Measurements from ENCODE around the gene TRAPPC5. TPM values are rescaled to one million over a fixed set of nuclear protein-coding genes. Genes with fewer than 3 reads are reported as not detected.

Gene TRAPPC5
- total RNA-seq, 5 donors from 2014 or later (not counting 1 experiment from before 2014, with no cell fraction given) = 39.2 to 75.3 (median 69.4) TPM

DNA sequence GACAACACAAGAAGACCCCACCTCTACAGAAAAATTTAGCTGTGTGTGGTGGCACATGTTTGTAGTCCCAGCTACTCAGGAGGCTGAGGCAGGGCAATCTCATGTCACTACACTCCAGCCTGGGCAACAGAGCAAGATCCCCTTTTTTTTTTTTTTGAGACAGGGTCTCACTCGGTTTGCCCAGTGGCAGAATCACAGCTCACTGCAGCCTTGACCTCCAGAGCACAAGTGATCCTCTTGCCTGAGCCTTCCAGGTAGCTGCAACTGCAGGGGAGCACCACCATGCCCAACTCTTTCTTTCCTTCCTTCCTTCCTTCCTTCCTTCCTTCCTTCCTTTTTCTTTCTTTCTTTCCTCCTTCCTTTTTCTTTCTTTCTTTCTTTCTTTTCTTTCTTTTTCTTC is 55.5 kb downstream of the TRAPPC5 start:
- H3K9me3 Mint-ChIP-seq = no peaks in the 10 kb centered on the region
- WGBS (ENCODE audit: insufficient coverage) = no CpG with 5 or more reads among the region's 1 CpG

DNA sequence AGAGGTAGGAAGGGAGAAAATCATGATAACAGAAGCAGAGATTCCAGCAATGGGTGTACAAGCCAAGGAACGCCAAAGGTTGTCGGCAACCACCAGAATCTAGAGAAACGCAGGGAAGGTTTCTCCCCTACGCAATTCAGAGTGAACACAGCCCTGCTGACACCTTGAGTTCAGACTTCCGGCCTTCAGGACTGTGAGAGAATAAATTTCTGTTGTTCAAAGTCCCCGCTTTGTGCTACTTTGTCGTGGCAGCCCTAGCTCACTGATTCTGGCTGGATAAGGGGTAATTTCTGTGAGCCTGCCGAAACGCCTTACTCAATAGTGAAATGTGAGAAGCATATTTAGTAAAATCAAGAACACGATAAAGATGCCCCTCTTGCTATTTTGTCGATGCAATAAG is 56.6 kb downstream of the TRAPPC5 start:
- Histone ChIP-seq H3K27ac (ENCODE audit: low read length) (no peak overlapping the region), H3K9me3 (no peaks in the 10 kb centered on the region), H3K4me3 (ENCODE audit: control insufficient read depth in 1 of 2, extremely low read depth in 1 of 2, low read length in 1 of 2) (no peak overlapping the region), H3K36me3 (ENCODE audit: control insufficient read depth in 2 of 2, extremely low read depth in 1 of 2, insufficient read depth in 1 of 2, low read length in 1 of 2) (no peaks in the 10 kb centered on the region), H3K4me1 (ENCODE audit: control insufficient read depth in 1 of 2, extremely low read depth in 1 of 2, insufficient read depth in 2 of 2, low read length in 2 of 2) (no peaks in the 10 kb centered on the region), H3K27me3 (replicated peaks in 1 of 2; ENCODE audit: control insufficient read depth in 2 of 2, extremely low read depth in 1 of 2, insufficient read depth in 2 of 2, low read length in 1 of 2) (peaks cover 2 to 18% of the 10 kb centered on the region in 2 experiments)
- CTCF ChIA-PET = no interaction called here
- Mint-ChIP-seq H3K27me3 (peaks cover 9 to 15% of the 10 kb centered on the region in 2 donors), H3K4me1 (no peaks in the 10 kb centered on the region), H3K9me3 (no peaks in the 10 kb centered on the region), H3K4me3 (no peak overlapping the region), H3K27ac (no peak overlapping the region), H3K36me3 (no peaks in the 10 kb centered on the region)
- ATAC-seq (replicated peaks in 1 of 4) (no peak), DNase-seq (no peak)
- POLR2A ChIA-PET = no interaction called here
- WGBS (ENCODE audit: insufficient coverage) = 86% methylated on average over 10 of the region's 11 CpGs

More for the DNA sequence above, 55.5 kb downstream of the TRAPPC5 start:
- DNase-seq (no peak), ATAC-seq (replicated peaks in 1 of 4) (no peak)
- H3K27ac ChIP-seq (ENCODE audit: low read length) = no peak overlapping the region
- no peak overlapping the region for H3K4me3 ChIP-seq (ENCODE audit: control insufficient read depth in 1 of 2, extremely low read depth in 1 of 2, low read length in 1 of 2)
- no peaks in the 10 kb centered on the region for H3K4me1 ChIP-seq (ENCODE audit: control insufficient read depth in 1 of 2, extremely low read depth in 1 of 2, insufficient read depth in 2 of 2, low read length in 2 of 2)
- Mint-ChIP-seq H3K27ac (no peak overlapping the region), H3K4me3 (no peak overlapping the region), H3K36me3 (no peaks in the 10 kb centered on the region), H3K27me3 (peaks cover 13 to 21% of the 10 kb centered on the region in 2 donors), H3K4me1 (peaks cover 0 to 3% (median 0%) of the 10 kb centered on the region in 3 donors)
- POLR2A ChIA-PET = no interaction called here
- CTCF ChIA-PET = interaction anchor here in 1 of 2 donors (0.6 kb wide), 1 partner anchor 22 kb away, joined by 3 read pairs; no protein-coding TSS in a partner anchor
- no peaks in the 10 kb centered on the region for H3K36me3 ChIP-seq (ENCODE audit: control insufficient read depth in 2 of 2, extremely low read depth in 1 of 2, insufficient read depth in 1 of 2, low read length in 1 of 2)
- H3K27me3 ChIP-seq (replicated peaks in 1 of 2; ENCODE audit: control insufficient read depth in 2 of 2, extremely low read depth in 1 of 2, insufficient read depth in 2 of 2, low read length in 1 of 2) = peaks cover 3 to 29% of the 10 kb centered on the region in 2 experiments
- H3K9me3 ChIP-seq = no peaks in the 10 kb centered on the region

Other genes with a start within 250 kb of the TRAPPC5 start
- gene PEX11G, start 191.8 kb upstream of the TRAPPC5 start, total RNA-seq = 1 to 10 TPM in 1 of 5 donors, under 1 TPM in 3, not detected in 1; 0.35 to 1.1 (median 0.67) TPM
- gene ZNF358, start 164.7 kb upstream of the TRAPPC5 start, total RNA-seq = 10 to 100 TPM in 1 of 5 donors, 1 to 10 TPM in 4; 4.3 to 10.3 (median 8.5) TPM
- gene MCOLN1, start 158.2 kb upstream of the TRAPPC5 start, total RNA-seq = 10 to 100 TPM; 13.0 to 16.7 (median 15.3) TPM
- 100 to 1,000 TPM in 3 of 5 donors, 10 to 100 TPM in 2; 88.4 to 158 (median 125) TPM for gene PNPLA6, start 145.1 kb upstream of the TRAPPC5 start, total RNA-seq
- gene CAMSAP3, start 85.0 kb upstream of the TRAPPC5 start, total RNA-seq = 1 to 10 TPM in 2 of 5 donors, under 1 TPM in 3; 0.47 to 1.3 (median 0.51) TPM
- gene XAB2, start 51.3 kb upstream of the TRAPPC5 start, total RNA-seq = 10 to 100 TPM; 59.9 to 82.6 (median 78.1) TPM
- 100 to 1,000 TPM; 105 to 139 (median 110) TPM for gene PET100, start 51.0 kb upstream of the TRAPPC5 start, total RNA-seq
- gene PCP2, start 47.1 kb upstream of the TRAPPC5 start, total RNA-seq = 1 to 10 TPM; 1.6 to 8.9 (median 5.9) TPM
- gene STXBP2, start 43.7 kb upstream of the TRAPPC5 start, total RNA-seq = 100 to 1,000 TPM; 185 to 229 (median 228) TPM
- 1 to 10 TPM in 1 of 5 donors, not detected in 4; 1.6 TPM for gene RETN, start 11.8 kb upstream of the TRAPPC5 start, total RNA-seq
- gene MCEMP1, start 3.7 kb upstream of the TRAPPC5 start, total RNA-seq = under 1 TPM in 1 of 5 donors, not detected in 4; 0.26 TPM
- 1 to 10 TPM in 3 of 5 donors, under 1 TPM in 2; 0.90 to 2.5 (median 1.2) TPM for gene FCER2, start 21.3 kb downstream of the TRAPPC5 start, total RNA-seq
- not detected for gene CLEC4G, start 51.3 kb downstream of the TRAPPC5 start, total RNA-seq
- gene CD209, start 66.7 kb downstream of the TRAPPC5 start, total RNA-seq = under 1 TPM in 1 of 5 donors, not detected in 4; 0.07 TPM
- under 1 TPM in 2 of 5 donors, not detected in 3; 0.20 to 0.30 TPM for gene CLEC4M, start 82.4 kb downstream of the TRAPPC5 start, total RNA-seq
- gene EVI5L, start 149.4 kb downstream of the TRAPPC5 start, total RNA-seq = 10 to 100 TPM in 4 of 5 donors, 1 to 10 TPM in 1; 9.6 to 15.1 (median 13.7) TPM
- gene PRR36, start 193.6 kb downstream of the TRAPPC5 start, total RNA-seq = under 1 TPM; 0.28 to 0.85 (median 0.36) TPM
- gene LRRC8E, start 207.7 kb downstream of the TRAPPC5 start, total RNA-seq = under 1 TPM in 1 of 5 donors, not detected in 4; 0.06 TPM
- 10 to 100 TPM; 68.1 to 93.1 (median 73.5) TPM for gene MAP2K7, start 223.0 kb downstream of the TRAPPC5 start, total RNA-seq
- 1 to 10 TPM in 3 of 5 donors, under 1 TPM in 2; 0.76 to 4.5 (median 1.3) TPM for gene TGFBR3L, start 234.0 kb downstream of the TRAPPC5 start, total RNA-seq
- 10 to 100 TPM in 4 of 5 donors, 1 to 10 TPM in 1; 9.0 to 22.9 (median 18.6) TPM for gene SNAPC2, start 239.5 kb downstream of the TRAPPC5 start, total RNA-seq
- under 1 TPM in 4 of 5 donors, not detected in 1; 0.19 to 0.47 (median 0.30) TPM for gene CTXN1, start 245.3 kb downstream of the TRAPPC5 start, total RNA-seq

All from T-cell (primary cell).